ENCODE data around the gene CTXN1. TPM values are rescaled to one million over a fixed set of nuclear protein-coding genes. Genes with fewer than 3 reads are reported as not detected.

Gene CTXN1
- 90.6 TPM for total RNA-seq (ENCODE audit: unreplicated experiment)
- long read RNA-seq: 0 reads

GRCh38 chr19:7926021-7926726 lies at the start of gene CTXN1:
TSS of gene CTXN1 (minus strand) at chr19:7926135. CDS start at chr19:7925538, 597 bp downstream.
- peaks cover 14% of the 10 kb centered on the region for H3K9me3 Mint-ChIP-seq (ENCODE audit: unreplicated experiment)
- peaks cover 6% of the 10 kb centered on the region for H3K4me1 Mint-ChIP-seq (ENCODE audit: low read depth, unreplicated experiment)
- H3K4me3 Mint-ChIP-seq (ENCODE audit: unreplicated experiment): peak within 1 kb of the TSS; percentile 92
- TF ChIP-seq CTCF (IDR thresholded peaks at IDR 0.05; ENCODE audit: partially characterized antibody, unreplicated experiment): no peak
- peak; percentile 91 for DNase-seq
- peak within 1 kb of the TSS; percentile 92 for H3K27ac Mint-ChIP-seq (ENCODE audit: unreplicated experiment)
- no peaks in the 10 kb centered on the region for H3K36me3 Mint-ChIP-seq (ENCODE audit: unreplicated experiment)
- H3K27me3 Mint-ChIP-seq (ENCODE audit: unreplicated experiment): peaks cover 19% of the 10 kb centered on the region

GRCh38 chr19:7975037-7975436 lies 49.1 kb upstream of the CTXN1 start:
- no peak for TF ChIP-seq CTCF (IDR thresholded peaks at IDR 0.05; ENCODE audit: partially characterized antibody, unreplicated experiment)
- DNase-seq: no peak
- no peak overlapping the region for H3K4me3 Mint-ChIP-seq (ENCODE audit: unreplicated experiment)
- peaks cover 5% of the 10 kb centered on the region for H3K9me3 Mint-ChIP-seq (ENCODE audit: unreplicated experiment)
- peaks cover 7% of the 10 kb centered on the region for H3K4me1 Mint-ChIP-seq (ENCODE audit: low read depth, unreplicated experiment)
- peaks cover 10% of the 10 kb centered on the region for H3K27me3 Mint-ChIP-seq (ENCODE audit: unreplicated experiment)
- peak overlapping the region; percentile 64 for H3K27ac Mint-ChIP-seq (ENCODE audit: unreplicated experiment)
- no peaks in the 10 kb centered on the region for H3K36me3 Mint-ChIP-seq (ENCODE audit: unreplicated experiment)

GRCh38 chr19:7973883-7974282 lies 47.9 kb upstream of the CTXN1 start:
- H3K27me3 Mint-ChIP-seq (ENCODE audit: unreplicated experiment): peaks cover 16% of the 10 kb centered on the region
- TF ChIP-seq CTCF (IDR thresholded peaks at IDR 0.05; ENCODE audit: partially characterized antibody, unreplicated experiment): no peak
- H3K36me3 Mint-ChIP-seq (ENCODE audit: unreplicated experiment): no peaks in the 10 kb centered on the region
- no peak overlapping the region for H3K4me3 Mint-ChIP-seq (ENCODE audit: unreplicated experiment)
- H3K9me3 Mint-ChIP-seq (ENCODE audit: unreplicated experiment): peaks cover 13% of the 10 kb centered on the region
- H3K4me1 Mint-ChIP-seq (ENCODE audit: low read depth, unreplicated experiment): peaks cover 14% of the 10 kb centered on the region
- no peak for DNase-seq
- no peak overlapping the region for H3K27ac Mint-ChIP-seq (ENCODE audit: unreplicated experiment)

GRCh38 chr19:7971553-7972520 lies 45.9 kb upstream of the CTXN1 start:
- Mint-ChIP-seq H3K27ac (ENCODE audit: unreplicated experiment) (no peak overlapping the region), H3K36me3 (ENCODE audit: unreplicated experiment) (peaks cover 5% of the 10 kb centered on the region), H3K4me1 (ENCODE audit: low read depth, unreplicated experiment) (peaks cover 17% of the 10 kb centered on the region), H3K4me3 (ENCODE audit: unreplicated experiment) (no peak overlapping the region), H3K27me3 (ENCODE audit: unreplicated experiment) (peaks cover 18% of the 10 kb centered on the region), H3K9me3 (ENCODE audit: unreplicated experiment) (peaks cover 13% of the 10 kb centered on the region)
- DNase-seq: peak; percentile 20
- no peak for TF ChIP-seq CTCF (IDR thresholded peaks at IDR 0.05; ENCODE audit: partially characterized antibody, unreplicated experiment)
